Neural cell (in vitro differentiated cells): Measurements from ENCODE around the gene ASB6. TPM values are rescaled to one million over a fixed set of nuclear protein-coding genes. Genes with fewer than 3 reads are reported as not detected.
"Not testable (repeated sequence)": the region's sequence is repeated elsewhere in the genome, so short reads cannot be mapped to it uniquely, and the experiment has no call there.

Source experiments
- H2AFZ ChIP-seq: fragments of 200-600, 300-800 bp; sonication (generic), shearing (Covaris generic); 2 replicates; pipeline ENCODE4 v1.6.0; 2014; ENCODE audit warnings: low read depth, mild to moderate bottlenecking, antibody characterized with exemption, low read length, moderate library complexity
- H3F3A ChIP-seq: fragments of 200-600 bp; shearing (Covaris generic); 2 replicates; pipeline ENCODE4 v1.6.1; 2016; ENCODE audit warnings: mild to moderate bottlenecking, moderate library complexity, mixed read lengths, antibody characterized with exemption, low read length; ENCODE audit not compliant: insufficient read depth, poor library complexity, severe bottlenecking
- H3K27ac ChIP-seq: fragments of 200-600, 300-800 bp; sonication (generic), shearing (Covaris generic); 2 replicates; pipeline ENCODE4 v1.5.1; 2014; ENCODE audit warnings: mild to moderate bottlenecking, low read length, moderate library complexity
- H3K27me3 ChIP-seq: fragments of 300-800, 200-600 bp; sonication (generic), shearing (Covaris generic); 2 replicates; pipeline ENCODE4 v1.6.0; 2014; ENCODE audit warnings: mild to moderate bottlenecking, low read depth, low read length, moderate library complexity; ENCODE audit not compliant: insufficient read depth
- H3K36me3 ChIP-seq: fragments of 300-800, 200-600 bp; sonication (generic), shearing (Covaris generic); 2 replicates; pipeline ENCODE4 v1.5.1; 2014; ENCODE audit warnings: mild to moderate bottlenecking, antibody characterized with exemption, low read length, moderate library complexity; ENCODE audit not compliant: insufficient read depth
- H3K4me2 ChIP-seq: fragments of 300-800, 200-600 bp; sonication (generic), shearing (Covaris generic); 2 replicates; pipeline ENCODE4 v1.6.0; 2014; ENCODE audit warnings: mild to moderate bottlenecking, low read length
- H3K4me3 ChIP-seq: fragments of 300-800, 200-600 bp; sonication (generic), shearing (Covaris generic); 2 replicates; pipeline ENCODE4 v1.5.1; 2014; ENCODE audit warnings: mild to moderate bottlenecking, low read length, moderate library complexity
- H3K79me2 ChIP-seq: fragments of 200-600 bp; shearing (Covaris generic); replicated peaks from 2 replicates; pipeline ENCODE4 v1.6.0; 2014; ENCODE audit warnings: mild to moderate bottlenecking, low read length, moderate library complexity; ENCODE audit not compliant: insufficient read depth
- H3K9ac ChIP-seq: fragments of 300-800, 200-600 bp; sonication (generic), shearing (Covaris generic); 2 replicates; pipeline ENCODE4 v1.6.1; 2016; ENCODE audit warnings: mild to moderate bottlenecking, low read length, mixed read lengths
- H3K9me2 ChIP-seq: fragments of 200-600 bp; shearing (Covaris generic); 2 replicates; pipeline ENCODE4 v1.6.1; 2016; ENCODE audit warnings: mild to moderate bottlenecking, low read length, mixed read lengths; ENCODE audit not compliant: insufficient read depth
- H3K9me3 ChIP-seq: fragments of 200-600, 300-800 bp; sonication (generic), shearing (Covaris generic); 2 replicates; pipeline ENCODE4 v1.6.1; 2016; ENCODE audit warnings: mild to moderate bottlenecking, mixed run types, low read length, moderate library complexity, mixed read lengths
- H4K20me1 ChIP-seq: fragments of 200-600 bp; shearing (Covaris generic); 2 replicates; pipeline ENCODE4 v1.6.1; 2016; ENCODE audit warnings: mild to moderate bottlenecking, mixed run types; ENCODE audit not compliant: insufficient read depth
- CTCF ChIP-seq: fragments of 450-650 bp; IDR thresholded peaks from 2 replicates; pipeline ENCODE4 v1.5.1; 2014; ENCODE audit warnings: antibody characterized with exemption, mild to moderate bottlenecking, moderate library complexity; ENCODE audit not compliant: poor library complexity, severe bottlenecking
- EP300 ChIP-seq: fragments of 450-650 bp; conservative IDR thresholded peaks from 2 replicates; pipeline ENCODE4 v1.6.1; 2014; ENCODE audit warnings: antibody characterized with exemption, mild to moderate bottlenecking, moderate library complexity; ENCODE audit not compliant: poor library complexity, severe bottlenecking
- EZH2 ChIP-seq: fragments of 200-600, 300-800 bp; shearing (Covaris generic), sonication (generic); IDR thresholded peaks from 2 replicates; pipeline ENCODE4 v1.6.1; 2014; ENCODE audit warnings: antibody characterized with exemption, low read length, borderline replicate concordance, mild to moderate bottlenecking; ENCODE audit not compliant: insufficient read depth, poor library complexity, severe bottlenecking
- MXI1 ChIP-seq: fragments of 450-650 bp; conservative IDR thresholded peaks from 2 replicates; pipeline ENCODE4 v1.6.1; 2014; ENCODE audit warnings: antibody characterized with exemption, mild to moderate bottlenecking; ENCODE audit not compliant: poor library complexity, severe bottlenecking
- POLR2AphosphoS5 ChIP-seq: IDR thresholded peaks from 2 replicates; pipeline ENCODE4 v1.6.1; 2012
- RAD21 ChIP-seq: fragments of 450-650 bp; conservative IDR thresholded peaks from 2 replicates; pipeline ENCODE4 v1.6.1; 2014; ENCODE audit warnings: antibody characterized with exemption, mild to moderate bottlenecking, moderate library complexity
- REST ChIP-seq: IDR thresholded peaks from 2 replicates; pipeline ENCODE4 v1.6.1; 2012; ENCODE audit warnings: borderline replicate concordance
- SMC3 ChIP-seq: fragments of 450-650 bp; conservative IDR thresholded peaks from 2 replicates; pipeline ENCODE4 v1.6.1; 2014; ENCODE audit warnings: antibody characterized with exemption, mild to moderate bottlenecking, moderate library complexity; ENCODE audit not compliant: poor library complexity
- TAF1 ChIP-seq: IDR thresholded peaks from 2 replicates; pipeline ENCODE4 v1.6.1; 2012; ENCODE audit warnings: low read depth
- polyA plus RNA-seq: library from polyadenylated mRNA; depleted of rRNA; stranded (reverse); fragments of >200 nt; gene quantifications from 2 replicates; pipeline ENCODE4 v1.2.3, GENCODE V29; 2014

The ASB6 gene
- polyA plus RNA-seq, 1 donor from 2014 or later = 18.4 TPM

- no peaks in the 10 kb centered on the region for H3K9me2 ChIP-seq
- H3F3A ChIP-seq = no peaks in the 10 kb centered on the region
- H3K27ac ChIP-seq = no peak overlapping the region
- H3K36me3 ChIP-seq = no peaks in the 10 kb centered on the region
- H3K4me3 ChIP-seq = no peak overlapping the region
- H3K4me2 ChIP-seq = no peak overlapping the region
- TF ChIP-seq CTCF (no peak), TAF1 (no peak), REST (no peak), EP300 (no peak), POLR2AphosphoS5 (no peak), SMC3 (no peak), MXI1 (no peak), RAD21 (no peak), EZH2 (no peak)
- H4K20me1 ChIP-seq = no peaks in the 10 kb centered on the region
- H2AFZ ChIP-seq = no peak overlapping the region
- H3K9ac ChIP-seq = no peak overlapping the region
- peaks cover 22% of the 10 kb centered on the region for H3K27me3 ChIP-seq
- no peaks in the 10 kb centered on the region for H3K9me3 ChIP-seq
- H3K79me2 ChIP-seq = no peaks in the 10 kb centered on the region
Observed at GRCh38 chr9:129594632-129595031, 47.3 kb downstream of the ASB6 start.

- not testable (repeated sequence) for H3K4me2 ChIP-seq, H2AFZ ChIP-seq, H3K79me2 ChIP-seq, H3K27ac ChIP-seq, H4K20me1 ChIP-seq, H3K9me2 ChIP-seq, H3K4me3 ChIP-seq, H3F3A ChIP-seq, H3K9ac ChIP-seq, H3K36me3 ChIP-seq, H3K9me3 ChIP-seq
- H3K27me3 ChIP-seq = peaks cover 15% of the 10 kb centered on the region
Observed at GRCh38 chr9:129592790-129593189, 49.2 kb downstream of the ASB6 start.

DNA sequence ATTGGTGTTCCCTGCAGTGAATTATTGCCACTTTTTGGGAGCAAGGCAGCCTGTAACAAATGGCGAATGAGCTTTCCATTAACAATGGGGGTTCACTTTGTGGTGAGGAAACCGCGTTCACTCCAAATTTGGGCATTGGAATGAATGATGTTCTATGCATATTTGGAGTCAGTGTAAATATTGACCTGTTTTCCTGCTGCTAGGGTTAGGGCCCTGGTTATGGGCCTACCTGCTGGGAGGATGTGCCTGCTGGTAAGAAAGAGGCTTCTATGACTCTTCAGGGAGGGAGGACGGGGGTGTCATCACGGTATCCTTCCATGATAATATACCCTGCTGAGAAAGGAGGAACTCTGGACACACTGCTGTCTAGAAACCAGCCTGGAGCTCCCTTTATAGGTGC, 50.0 kb downstream of the ASB6 start:
- Histone ChIP-seq H3K4me3 (no peak overlapping the region), H3K9me2 (no peaks in the 10 kb centered on the region), H3K27ac (no peak overlapping the region), H3K4me2 (no peak overlapping the region), H3K9ac (no peak overlapping the region), H3K36me3 (no peaks in the 10 kb centered on the region), H3K27me3 (peaks cover 7% of the 10 kb centered on the region), H3K9me3 (no peaks in the 10 kb centered on the region), H2AFZ (no peak overlapping the region), H4K20me1 (no peaks in the 10 kb centered on the region), H3F3A (no peaks in the 10 kb centered on the region), H3K79me2 (no peaks in the 10 kb centered on the region)
- no peak for TF ChIP-seq RAD21
- no peak for TF ChIP-seq SMC3
- TF ChIP-seq EZH2 = no peak
- no peak for TF ChIP-seq TAF1
- no peak for TF ChIP-seq POLR2AphosphoS5
- TF ChIP-seq MXI1 = no peak
- no peak for TF ChIP-seq EP300
- TF ChIP-seq CTCF = no peak
- TF ChIP-seq REST = no peak
